ENCODE results near the gene F10.

F10 gene

DNA sequence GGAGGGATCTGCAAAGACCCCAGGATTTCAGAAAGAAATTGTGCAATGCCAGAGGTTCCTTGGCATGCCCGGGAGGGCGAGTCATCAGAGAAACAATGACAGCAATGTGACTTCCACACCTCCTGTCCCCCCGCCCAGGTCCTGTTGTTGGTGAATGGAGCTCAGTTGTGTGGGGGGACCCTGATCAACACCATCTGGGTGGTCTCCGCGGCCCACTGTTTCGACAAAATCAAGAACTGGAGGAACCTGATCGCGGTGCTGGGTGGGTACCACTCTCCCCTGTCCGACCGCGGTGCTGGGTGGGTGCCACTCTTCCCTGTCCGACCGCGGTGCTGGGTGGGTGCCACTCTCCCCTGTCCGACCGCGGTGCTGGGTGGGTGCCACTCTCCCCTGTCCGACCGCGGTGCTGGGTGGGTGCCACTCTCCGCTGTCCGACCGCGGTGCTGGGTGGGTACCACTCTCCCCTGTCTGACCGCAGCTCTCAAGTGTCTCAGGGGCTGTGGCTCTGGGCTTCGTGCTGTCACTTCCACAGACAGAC is 5.2 kb upstream of the F10 start:
- DNase-seq: no peak

DNA sequence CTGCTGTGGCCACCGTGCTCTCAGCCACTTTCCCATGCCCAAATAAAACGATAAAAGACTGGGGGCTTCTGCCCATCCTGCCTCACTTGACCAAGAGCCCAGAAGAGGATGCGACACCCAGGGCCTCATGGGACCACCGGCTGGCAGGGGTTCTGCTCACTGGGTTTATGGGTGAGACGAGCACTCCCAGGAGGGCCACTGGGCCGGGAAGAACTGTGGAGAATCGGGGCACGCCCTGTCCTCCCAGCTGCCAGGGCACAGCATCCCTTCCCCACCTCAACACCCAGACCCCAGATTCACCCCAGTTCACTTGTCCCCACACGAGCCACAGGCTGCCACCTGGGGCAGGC is 4.7 kb upstream of the F10 start:
- no peak for DNase-seq

DNA sequence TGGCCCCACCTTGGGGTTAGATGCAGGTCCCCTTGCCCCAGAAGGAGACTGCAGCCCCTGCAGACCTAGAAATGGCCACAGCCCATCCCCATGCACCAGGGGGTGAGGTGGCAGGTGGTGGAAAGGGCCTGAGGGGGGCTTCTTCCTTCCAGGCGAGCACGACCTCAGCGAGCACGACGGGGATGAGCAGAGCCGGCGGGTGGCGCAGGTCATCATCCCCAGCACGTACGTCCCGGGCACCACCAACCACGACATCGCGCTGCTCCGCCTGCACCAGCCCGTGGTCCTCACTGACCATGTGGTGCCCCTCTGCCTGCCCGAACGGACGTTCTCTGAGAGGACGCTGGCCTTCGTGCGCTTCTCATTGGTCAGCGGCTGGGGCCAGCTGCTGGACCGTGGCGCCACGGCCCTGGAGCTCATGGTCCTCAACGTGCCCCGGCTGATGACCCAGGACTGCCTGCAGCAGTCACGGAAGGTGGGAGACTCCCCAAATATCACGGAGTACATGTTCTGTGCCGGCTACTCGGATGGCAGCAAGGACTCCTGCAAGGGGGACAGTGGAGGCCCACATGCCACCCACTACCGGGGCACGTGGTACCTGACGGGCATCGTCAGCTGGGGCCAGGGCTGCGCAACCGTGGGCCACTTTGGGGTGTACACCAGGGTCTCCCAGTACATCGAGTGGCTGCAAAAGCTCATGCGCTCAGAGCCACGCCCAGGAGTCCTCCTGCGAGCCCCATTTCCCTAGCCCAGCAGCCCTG is 4.2 kb upstream of the F10 start:
- no peak for DNase-seq

DNA sequence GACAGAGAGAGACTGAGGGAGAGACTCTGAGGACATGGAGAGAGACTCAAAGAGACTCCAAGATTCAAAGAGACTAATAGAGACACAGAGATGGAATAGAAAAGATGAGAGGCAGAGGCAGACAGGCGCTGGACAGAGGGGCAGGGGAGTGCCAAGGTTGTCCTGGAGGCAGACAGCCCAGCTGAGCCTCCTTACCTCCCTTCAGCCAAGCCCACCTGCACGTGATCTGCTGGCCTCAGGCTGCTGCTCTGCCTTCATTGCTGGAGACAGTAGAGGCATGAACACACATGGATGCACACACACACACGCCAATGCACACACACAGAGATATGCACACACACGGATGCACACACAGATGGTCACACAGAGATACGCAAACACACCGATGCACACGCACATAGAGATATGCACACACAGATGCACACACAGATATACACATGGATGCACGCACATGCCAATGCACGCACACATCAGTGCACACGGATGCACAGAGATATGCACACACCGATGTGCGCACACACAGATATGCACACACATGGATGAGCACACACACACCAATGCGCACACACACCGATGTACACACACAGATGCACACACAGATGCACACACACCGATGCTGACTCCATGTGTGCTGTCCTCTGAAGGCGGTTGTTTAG is 3.3 kb upstream of the F10 start:
- no peak for DNase-seq

DNA sequence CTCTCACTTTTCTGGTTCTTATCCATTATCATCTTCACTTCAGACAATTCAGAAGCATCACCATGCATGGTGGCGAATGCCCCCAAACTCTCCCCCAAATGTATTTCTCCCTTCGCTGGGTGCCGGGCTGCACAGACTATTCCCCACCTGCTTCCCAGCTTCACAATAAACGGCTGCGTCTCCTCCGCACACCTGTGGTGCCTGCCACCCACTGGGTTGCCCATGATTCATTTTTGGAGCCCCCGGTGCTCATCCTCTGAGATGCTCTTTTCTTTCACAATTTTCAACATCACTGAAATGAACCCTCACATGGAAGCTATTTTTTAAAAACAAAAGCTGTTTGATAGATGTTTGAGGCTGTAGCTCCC is 2.8 kb upstream of the F10 start:
- no peak for DNase-seq

DNA sequence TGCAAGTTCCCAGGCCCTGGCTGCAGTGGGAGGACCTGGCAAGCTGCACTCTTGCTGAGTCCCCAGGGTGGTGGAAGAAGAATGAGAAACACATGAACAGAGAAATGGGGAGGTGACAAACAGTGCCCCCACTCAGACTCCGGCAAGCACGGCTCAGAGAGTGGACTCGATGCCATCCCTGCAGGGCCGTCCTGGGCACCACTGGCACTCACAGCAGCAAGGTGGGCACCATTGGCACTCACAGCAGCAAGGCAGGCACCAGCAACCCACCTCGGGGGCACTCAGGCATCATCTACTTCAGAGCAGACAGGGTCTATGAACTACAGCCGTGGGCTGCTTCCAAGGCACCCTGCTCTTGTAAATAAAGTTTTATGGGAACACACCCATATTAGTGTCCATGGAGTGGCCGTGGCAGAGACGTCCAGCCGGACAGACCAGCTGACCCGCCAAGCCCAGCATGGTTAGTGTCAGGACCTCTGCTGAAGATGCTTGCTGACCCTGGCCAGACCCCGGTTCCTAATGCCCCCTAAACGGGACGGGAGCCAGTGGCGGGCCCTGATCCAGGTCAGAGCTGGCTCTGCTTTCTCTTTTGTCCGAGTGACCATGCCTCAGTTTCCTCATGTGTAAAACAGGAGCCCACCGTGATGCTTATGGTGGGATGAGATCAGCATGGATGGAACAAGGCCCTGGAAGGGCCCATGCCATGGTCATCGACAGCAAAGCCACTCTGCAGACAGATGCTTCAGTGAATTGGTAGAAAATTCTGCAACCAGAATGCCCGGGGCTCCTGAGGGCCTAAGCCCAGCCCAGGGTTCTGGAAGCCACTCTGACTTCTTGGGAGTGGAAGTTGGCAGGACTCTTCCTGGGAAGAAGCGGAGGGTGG is 2.1 kb upstream of the F10 start:
- DNase-seq: no peak

DNA sequence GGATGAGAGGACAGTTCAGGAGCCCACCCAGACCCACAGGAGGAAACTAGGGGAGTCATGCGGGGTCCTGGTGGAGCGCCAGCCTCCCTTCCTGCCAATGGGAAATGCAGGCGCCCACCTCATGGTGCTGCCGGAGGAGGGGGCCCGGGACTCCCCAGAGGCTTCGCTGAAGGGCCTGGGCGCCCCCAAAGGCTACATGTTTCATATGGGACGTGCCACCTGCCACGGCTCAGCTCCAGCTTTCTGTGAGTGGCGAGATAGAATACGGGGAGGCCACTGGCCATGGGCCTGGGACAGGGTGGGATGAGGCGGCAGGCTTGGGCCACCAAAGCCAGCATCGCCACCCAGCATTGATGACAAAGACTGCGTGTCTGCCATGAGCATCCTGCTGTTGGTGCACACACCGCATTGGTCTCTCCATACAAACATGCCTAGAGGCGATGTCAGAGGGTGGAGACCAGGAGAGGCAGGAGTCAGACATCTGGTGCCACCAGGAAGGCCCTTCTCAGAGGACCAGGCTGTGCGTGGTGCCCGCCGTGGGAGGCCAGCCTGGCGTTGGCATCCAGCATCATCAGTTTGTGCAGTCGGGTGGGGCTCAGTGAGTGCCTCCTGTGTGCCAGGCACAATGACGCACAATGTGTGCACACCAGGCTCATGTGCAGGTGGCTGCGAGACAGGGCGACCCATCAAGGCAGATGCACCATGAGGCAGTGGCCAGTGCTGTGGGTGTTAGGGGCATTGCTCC is 1.2 kb upstream of the F10 start:
- no peak for DNase-seq

DNA sequence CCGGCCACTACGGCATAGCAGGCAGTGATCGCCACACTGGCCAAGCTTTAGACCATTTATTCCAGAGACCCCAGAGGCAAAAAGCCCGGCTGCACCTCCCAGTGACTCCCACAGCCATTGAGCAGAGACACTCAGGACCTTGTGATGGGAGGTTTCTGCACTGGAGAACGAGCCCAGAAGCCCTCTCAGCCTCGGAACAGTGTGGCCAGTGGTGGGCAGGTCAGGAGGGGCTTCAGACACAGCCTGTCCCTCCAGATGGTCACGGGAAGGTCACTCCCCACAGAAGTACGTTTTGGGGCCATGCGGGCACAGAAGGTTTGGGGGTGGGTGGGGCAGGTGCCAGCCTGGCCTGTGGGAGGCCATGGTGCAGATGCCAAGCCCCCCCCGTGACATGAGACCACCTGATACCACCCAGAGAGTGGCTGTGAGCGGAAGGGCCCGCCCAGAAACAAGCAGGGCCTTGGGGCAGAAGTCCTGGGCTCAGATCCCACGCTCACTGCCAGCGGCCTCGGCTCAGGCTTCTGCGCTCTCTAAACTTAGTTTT is 599 bp upstream of the F10 start:
- no peak for DNase-seq

DNA sequence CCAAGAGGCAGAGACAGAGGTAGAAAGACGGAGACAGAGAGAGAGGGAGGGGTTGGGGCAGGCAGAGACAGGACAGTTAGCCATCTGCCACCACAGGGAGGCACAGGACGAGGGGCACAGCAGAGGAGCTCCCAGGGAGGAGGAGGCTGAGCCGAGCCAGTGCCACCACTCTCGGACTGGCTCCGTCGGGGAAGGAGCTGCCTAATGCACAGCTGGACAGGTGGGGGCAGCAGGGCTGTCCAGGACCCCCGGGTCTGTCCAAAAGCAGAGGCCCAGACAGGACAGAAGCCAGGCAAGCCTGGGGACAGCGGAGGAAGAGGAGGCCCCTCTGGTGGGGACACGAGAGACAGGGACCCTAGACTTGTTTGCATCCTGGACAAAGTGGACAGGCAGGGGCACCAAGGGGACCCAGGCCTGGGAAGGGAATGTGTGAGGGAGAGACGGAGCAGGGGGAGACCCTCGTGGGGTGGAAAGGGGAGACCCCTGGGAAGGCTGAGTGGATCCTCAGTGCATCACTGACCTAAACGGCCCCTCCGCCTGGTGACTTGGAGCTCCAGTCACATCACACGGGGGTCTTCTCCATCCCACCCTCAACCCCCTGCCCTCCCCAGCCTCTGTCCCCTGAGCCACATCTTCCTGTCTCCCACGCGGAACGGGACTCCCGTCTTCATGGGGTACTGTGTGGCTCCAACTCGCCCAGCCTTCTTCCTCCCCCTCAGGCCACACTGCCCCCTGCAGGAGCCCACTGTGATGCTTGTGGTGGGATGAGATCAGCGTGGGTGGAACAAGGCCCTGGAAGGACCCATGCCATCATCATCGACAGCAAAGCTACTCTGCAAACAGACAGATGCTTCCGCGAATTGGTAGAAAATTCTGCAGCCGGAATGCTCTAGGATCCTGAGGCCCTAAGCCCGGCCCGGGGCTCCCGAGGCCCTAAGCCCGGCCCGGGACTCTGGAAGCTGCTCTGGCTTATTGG is 915 bp downstream of the F10 start:
- DNase-seq: no peak

DNA sequence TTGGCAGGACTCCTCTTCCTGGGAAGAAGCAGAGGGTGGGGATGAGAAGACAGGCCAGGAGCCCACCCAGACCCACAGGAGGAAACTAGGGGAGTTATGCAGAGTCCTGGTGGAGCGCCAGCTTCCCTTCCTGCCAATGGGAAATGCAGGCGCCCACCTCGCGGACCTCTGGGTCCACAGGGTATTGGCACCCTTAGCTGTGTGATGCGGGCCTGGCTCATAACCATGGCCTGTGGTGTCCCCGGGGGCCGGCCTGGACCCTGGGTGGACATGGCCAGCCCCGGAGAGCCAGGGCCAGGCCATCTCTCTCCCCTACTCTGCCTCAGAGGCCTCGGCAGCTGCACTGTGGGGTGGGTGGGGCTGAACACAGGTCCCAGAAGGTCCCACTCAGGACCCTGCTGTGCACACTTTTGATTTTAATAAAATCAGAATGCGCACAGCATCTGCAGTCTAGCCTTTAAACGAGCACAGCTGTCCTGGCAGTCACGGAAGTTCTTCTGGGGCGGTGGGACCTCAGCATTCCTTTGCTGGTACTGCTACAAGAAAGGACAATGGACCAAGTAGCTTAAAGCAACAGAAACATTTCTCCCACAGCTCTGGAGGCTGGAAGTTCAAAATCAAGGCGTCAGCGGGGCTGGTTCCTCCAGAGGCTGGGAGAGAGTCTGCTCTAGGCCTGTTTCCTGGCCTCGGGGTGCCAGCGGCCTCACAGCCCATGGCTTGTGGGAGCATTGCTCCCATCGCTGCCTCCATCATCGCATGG is 1.8 kb downstream of the F10 start:
- no peak for DNase-seq

DNA sequence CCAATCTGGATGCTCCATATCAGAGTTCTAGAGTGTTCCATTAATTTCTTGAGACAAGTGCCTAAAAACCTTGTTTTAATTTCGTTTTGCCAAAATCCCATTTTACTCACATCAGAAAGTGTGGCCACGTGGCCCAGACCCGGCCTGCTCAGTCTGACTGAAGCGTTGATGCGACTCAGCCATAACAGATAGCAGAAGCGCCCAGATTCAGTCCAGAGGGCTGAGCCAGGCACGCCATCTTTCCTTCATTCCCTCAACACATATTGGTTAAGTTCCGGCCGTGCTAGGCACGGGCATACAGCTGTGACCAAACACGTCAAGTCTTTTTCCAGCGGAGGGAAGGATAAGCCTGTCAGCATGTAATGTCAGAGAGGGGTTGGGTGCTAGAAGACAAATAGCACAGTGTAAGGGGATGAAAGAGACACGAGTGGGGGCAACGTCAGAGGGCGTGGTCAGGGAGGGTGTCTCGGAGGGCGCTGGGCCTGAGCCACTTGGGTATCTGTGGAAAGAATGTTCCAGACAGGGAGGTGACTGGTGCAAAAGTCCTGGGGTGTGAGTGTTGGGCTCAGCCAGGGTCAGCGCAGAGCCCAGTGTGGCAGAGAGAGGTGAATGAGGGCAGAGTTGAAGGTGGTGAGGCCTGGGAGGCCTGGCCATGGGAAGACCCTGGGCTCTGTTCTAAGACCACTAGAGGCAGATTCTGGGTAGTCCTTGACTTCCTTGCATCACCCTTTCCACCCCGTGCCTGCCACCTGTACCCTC is 3.1 kb downstream of the F10 start:
- no peak for DNase-seq

DNA sequence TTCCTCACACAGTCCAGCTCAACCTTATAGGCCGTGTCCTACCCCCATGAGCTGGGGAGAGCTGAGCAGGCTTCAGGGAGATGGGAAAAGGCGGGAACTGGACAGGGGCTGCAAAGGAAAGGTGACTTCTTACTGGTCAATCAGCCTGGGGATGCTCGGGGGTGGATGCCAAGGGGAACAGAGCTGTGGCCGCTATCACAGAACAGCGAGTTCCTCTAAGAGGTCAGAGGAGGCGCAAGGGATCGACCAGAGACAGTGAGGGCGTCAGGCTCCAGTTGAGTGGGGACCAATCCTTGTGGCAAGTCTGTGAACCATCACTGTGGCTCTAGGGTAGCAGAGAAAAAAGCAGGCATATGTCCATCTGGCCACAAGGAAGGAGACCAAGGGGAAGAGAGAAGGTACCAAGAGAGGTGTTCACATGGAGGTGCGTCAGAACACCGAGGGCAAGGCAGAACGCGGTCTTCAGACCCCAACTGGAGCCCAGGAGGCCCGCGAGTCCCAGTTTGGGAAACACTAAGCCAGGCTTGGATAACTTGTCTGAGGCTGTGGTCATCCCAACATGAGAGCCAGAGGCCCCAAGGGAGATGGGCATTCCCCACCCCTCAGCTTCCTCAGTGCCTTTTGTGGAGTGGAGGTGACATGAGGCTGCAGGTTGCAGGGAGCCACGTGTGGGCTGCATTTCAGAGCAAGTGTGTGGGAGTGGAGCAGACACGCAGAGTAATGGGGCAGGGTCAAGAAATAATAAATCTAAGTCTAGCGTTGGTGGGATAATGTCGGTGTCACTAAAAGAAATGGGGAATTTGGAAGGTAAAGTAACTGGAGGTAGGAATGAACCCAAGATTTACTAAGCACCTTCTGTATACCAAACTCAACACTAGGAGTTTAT is 3.9 kb downstream of the F10 start:
- DNase-seq: no peak

DNA sequence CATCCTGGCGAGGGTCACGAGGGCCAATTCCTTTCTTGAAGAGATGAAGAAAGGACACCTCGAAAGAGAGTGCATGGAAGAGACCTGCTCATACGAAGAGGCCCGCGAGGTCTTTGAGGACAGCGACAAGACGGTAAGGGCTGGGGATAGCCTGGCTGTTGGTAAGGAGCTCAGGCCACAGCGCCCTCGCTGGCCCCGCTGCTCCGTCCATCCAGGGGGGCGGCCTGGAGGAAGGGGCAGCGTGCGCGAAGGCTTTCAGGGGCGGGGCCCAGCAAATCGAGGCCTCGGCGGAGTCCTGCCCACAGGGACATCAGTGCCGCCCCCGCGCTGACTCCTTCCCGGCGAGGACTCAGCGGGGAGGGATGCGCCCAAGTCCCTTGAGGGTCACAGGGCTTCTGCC is 6.9 kb downstream of the F10 start:
- DNase-seq: no peak

DNA sequence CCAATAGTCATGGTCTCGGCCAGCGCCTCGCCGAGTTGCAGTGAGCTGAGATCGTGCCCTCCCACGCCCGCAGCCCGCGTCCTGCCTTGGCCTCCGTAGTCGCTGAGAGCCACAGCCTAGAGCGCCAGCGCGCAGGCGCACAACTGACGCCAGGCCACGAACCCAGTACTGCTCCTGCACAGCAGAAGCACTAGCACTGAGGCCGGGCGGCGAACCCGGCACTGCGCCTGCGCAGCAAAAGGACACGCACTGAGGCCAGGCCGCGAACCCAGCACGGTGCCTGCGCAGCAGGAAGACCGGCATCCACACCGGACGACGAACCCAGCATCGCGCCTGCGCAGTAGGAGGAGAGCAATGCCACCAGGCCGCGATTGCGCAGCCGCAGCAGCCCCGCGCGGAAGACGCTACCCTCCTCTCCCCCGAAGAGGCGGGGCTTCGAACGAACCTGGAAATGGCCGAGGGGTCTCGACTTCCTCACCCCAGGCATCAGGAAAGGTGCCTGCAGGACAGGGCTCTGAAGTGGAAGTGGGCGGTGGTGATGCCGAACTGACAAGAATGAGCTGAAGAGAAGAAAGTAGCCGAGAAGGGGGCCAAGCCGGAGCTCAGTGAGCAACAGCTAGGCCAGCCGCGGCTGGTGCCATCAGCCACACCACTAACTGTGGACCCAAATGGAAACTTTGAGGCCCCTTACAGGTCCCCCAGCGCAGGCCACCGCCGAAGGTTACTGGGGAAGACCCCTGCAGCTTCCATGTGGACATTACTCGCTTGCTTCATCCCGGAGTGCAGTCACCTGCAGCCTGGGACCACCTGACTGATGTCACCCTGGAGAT is 7.5 kb downstream of the F10 start:
- DNase-seq: peak in 1 of 5 experiments; percentile 53

DNA sequence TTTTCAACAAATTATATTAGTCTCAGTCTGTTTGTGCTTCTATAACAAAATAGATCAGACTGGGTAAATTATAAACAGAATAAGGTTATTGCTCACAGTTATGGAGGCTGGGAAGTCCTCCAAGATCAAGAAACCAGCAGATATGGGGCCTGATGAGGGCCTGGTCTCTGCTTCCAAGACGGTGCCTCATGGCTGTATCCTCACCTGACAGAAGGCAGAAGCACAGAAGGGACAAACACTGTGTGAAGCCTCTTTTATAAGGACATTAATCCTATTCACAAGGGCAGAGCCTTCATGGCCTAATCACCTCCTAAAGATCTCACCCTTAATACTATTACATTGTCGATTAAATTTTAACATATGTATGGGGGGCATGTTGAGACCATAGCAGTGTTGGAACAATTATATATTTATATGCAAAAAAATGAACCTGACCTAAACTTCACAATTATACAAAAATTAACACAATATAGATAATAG is 12.7 kb downstream of the F10 start:
- no peak for DNase-seq

DNA sequence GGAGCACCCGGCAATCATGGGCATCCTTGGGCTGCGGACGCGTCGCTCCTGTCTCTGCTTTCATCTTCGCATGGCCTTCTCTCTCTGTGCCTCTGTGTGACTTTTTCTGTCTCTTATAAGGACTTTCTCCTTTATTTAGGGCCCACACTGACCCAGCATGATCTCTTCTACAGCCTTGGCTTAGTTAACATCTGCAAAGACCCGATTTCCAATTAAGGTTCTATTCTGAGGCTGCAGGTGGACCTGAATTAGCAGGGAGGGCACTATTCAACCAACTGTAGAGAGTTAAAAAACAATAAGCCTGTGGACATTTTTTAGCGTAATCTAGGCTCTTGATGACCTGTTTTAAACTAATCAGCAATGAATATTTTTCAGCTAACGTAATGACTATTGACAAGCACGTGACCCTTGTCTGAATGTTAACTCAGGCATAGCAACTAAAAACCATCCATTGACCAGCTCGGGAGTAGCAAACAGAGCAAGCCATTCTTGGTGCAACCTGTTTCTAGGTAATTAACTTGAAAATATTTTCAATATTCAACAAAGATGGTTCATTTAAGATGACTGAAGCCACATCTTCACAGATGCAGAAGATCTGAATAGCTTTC is 15.2 kb downstream of the F10 start:
- no peak for DNase-seq
